HEK293T (cell line): Measurements from ENCODE around the gene MAGEB2.

Source experiments
- CTCF ChIA-PET: fragments of 350-600 bp; formaldehyde crosslinking; extraction: SDS; loops from one replicate; lab custom pipeline; 2021; ENCODE audit warnings: antibody characterized with exemption, inconsistent platforms; lab: Yijun Ruan, JAX
- POLR2A ChIA-PET: fragments of 350-600 bp; formaldehyde crosslinking; extraction: SDS; loops from one replicate; lab custom pipeline; 2020; ENCODE audit warnings: antibody characterized with exemption, inconsistent platforms; lab: Yijun Ruan, JAX
- DNase-seq: peaks from one replicate; pipeline ENCODE4 v3.0.0; 2012; ENCODE audit warnings: mixed read lengths; ENCODE audit errors: extremely low spot score
- ARNT ChIP-seq: fragments of 450-650 bp; IDR thresholded peaks from 2 replicates; pipeline ENCODE4 v1.6.1; 2017; ENCODE audit warnings: mild to moderate bottlenecking
- BHLHE40 ChIP-seq: fragments of 450-650 bp; IDR thresholded peaks from 2 replicates; pipeline ENCODE4 v1.6.1; 2016; ENCODE audit warnings: mild to moderate bottlenecking, moderate library complexity, borderline replicate concordance
- CTBP1 ChIP-seq: fragments of 450-650 bp; IDR thresholded peaks from 2 replicates; pipeline ENCODE4 v1.6.1; 2016; ENCODE audit warnings: borderline replicate concordance
- FOXA1 ChIP-seq: fragments of 450-650 bp; IDR thresholded peaks from 2 replicates; pipeline ENCODE4 v1.6.1; 2016; ENCODE audit warnings: mild to moderate bottlenecking
- FOXK2 ChIP-seq: fragments of 450-650 bp; IDR thresholded peaks from 2 replicates; pipeline ENCODE4 v1.6.1; 2016; ENCODE audit warnings: mild to moderate bottlenecking
- FOXM1 ChIP-seq: fragments of 450-650 bp; IDR thresholded peaks from 2 replicates; pipeline ENCODE4 v1.6.1; 2017; ENCODE audit warnings: mild to moderate bottlenecking, borderline replicate concordance
- L3MBTL2 ChIP-seq: fragments of 450-650 bp; conservative IDR thresholded peaks from 2 replicates; pipeline ENCODE4 v1.6.1; 2016; ENCODE audit warnings: mild to moderate bottlenecking
- LEF1 ChIP-seq: fragments of 450-650 bp; IDR thresholded peaks from 2 replicates; pipeline ENCODE4 v1.6.1; 2017; ENCODE audit warnings: mild to moderate bottlenecking, borderline replicate concordance
- NFRKB ChIP-seq: fragments of 450-650 bp; IDR thresholded peaks from 2 replicates; pipeline ENCODE4 v1.6.1; 2016; ENCODE audit warnings: mild to moderate bottlenecking, moderate library complexity
- SP1 ChIP-seq: fragments of 450-650 bp; IDR thresholded peaks from 2 replicates; pipeline ENCODE4 v1.6.1; 2017
- SUZ12 ChIP-seq: fragments of 450-650 bp; IDR thresholded peaks from 2 replicates; pipeline ENCODE4 v1.6.1; 2016; ENCODE audit warnings: mild to moderate bottlenecking
- TARDBP ChIP-seq: fragments of 450-650 bp; IDR thresholded peaks from 2 replicates; pipeline ENCODE4 v1.6.1; 2016
- TF ChIP-seq, protein P1 (sequence below): fragments of 450-650 bp; IDR thresholded peaks from 2 replicates; pipeline ENCODE4 v1.6.1; 2016

MAGEB2 gene

GRCh38 chrX:30262763-30263162 lies 47.4 kb downstream of the MAGEB2 start:
- CTCF ChIA-PET = interaction anchor here (0.7 kb wide), 1 partner anchor 244 kb away, joined by 3 read pairs; no protein-coding TSS in a partner anchor

More at GRCh38 chrX:30262763-30263162, 47.4 kb downstream of the MAGEB2 start:
- POLR2A ChIA-PET = no interaction called here
- no peak for TF ChIP-seq TARDBP
- no peak for TF ChIP-seq L3MBTL2
- no peak for TF ChIP-seq NFRKB
- TF ChIP-seq FOXM1 = no peak
- TF ChIP-seq SP1 = no peak
- TF ChIP-seq LEF1 = no peak
- no peak for TF ChIP-seq FOXK2
- no peak for TF ChIP-seq FOXA1
- TF ChIP-seq, protein P1, sequence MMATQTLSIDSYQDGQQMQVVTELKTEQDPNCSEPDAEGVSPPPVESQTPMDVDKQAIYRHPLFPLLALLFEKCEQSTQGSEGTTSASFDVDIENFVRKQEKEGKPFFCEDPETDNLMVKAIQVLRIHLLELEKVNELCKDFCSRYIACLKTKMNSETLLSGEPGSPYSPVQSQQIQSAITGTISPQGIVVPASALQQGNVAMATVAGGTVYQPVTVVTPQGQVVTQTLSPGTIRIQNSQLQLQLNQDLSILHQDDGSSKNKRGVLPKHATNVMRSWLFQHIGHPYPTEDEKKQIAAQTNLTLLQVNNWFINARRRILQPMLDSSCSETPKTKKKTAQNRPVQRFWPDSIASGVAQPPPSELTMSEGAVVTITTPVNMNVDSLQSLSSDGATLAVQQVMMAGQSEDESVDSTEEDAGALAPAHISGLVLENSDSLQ = no peak
- TF ChIP-seq ARNT = no peak
- no peak for TF ChIP-seq BHLHE40
- TF ChIP-seq CTBP1 = no peak
- TF ChIP-seq SUZ12 = no peak
- no peak for DNase-seq
